Activated naive CD8-positive, alpha-beta T cell treated with anti-CD3 and anti-CD28 coated beads, Interleukin-2, amount 50 U/mL, for 16 hours (primary cell): ENCODE data around the gene CPPED1.
"Not testable (repeated sequence)": the region's sequence is repeated elsewhere in the genome, so short reads cannot be mapped to it uniquely, and the experiment has no call there.

Experiments used
- DNase-seq: peaks from one replicate; pipeline ENCODE4 v3.0.0-alpha.2; 2020; ENCODE audit warnings: low read depth, low spot score

Gene CPPED1

DNA sequence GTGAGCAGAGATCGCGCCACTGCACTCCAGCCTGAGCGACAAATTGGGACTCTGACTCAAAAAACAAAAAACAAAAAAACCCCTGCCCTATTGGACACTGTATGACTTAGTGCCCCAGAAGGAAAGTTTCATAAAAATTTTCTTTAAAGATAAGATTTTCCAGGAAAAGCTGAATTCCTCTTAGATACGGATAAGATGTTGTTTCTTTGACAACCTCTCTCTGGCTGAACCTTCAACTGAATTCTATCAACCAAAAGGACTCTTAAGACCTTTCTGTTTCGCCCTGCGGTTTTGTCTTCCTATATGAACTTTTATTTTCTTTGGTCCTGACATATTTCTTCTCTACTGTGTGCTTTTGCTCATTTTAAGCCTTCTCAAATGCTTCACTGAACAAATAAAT, 35.8 kb downstream of the CPPED1 start:
- no peak for DNase-seq

DNA sequence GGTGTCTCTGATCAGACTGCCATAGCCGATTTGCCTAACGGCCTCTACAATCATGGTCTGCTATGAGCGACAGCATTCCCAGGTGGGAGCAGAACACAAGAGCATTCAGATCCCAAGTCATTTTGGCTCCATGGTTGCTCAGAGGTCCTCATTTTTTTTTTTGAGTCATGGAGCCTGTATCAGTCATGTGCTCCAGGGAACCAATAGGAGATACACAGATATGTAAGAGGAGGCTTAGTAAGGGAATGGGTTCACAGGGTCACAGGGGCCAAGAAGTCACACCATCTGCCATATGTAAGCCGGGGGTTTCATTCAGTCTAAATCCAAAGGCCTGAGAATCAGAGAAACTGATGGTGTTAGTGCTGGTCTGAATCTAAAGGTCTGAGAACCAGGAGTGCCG, 36.8 kb downstream of the CPPED1 start:
- DNase-seq: no peak

DNA sequence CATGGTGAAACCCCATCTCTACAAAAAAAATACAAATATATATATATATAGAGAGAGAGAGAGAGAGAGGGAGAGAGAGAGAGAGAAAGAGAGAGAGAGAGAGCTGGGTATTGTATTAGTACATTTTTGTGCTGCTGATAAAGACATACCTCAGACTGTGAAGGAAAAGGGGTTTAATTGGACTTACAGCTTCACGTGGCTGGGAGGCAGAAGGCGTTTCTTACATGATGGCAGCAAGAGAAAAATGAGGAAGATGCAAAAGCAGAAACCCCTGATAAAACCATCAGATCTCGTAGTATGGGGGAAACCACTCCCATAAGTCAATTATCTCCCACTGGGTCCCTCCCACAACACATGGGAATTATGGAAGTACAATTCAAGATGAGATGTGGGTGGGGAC, 37.5 kb downstream of the CPPED1 start:
- DNase-seq: not testable (repeated sequence)

DNA sequence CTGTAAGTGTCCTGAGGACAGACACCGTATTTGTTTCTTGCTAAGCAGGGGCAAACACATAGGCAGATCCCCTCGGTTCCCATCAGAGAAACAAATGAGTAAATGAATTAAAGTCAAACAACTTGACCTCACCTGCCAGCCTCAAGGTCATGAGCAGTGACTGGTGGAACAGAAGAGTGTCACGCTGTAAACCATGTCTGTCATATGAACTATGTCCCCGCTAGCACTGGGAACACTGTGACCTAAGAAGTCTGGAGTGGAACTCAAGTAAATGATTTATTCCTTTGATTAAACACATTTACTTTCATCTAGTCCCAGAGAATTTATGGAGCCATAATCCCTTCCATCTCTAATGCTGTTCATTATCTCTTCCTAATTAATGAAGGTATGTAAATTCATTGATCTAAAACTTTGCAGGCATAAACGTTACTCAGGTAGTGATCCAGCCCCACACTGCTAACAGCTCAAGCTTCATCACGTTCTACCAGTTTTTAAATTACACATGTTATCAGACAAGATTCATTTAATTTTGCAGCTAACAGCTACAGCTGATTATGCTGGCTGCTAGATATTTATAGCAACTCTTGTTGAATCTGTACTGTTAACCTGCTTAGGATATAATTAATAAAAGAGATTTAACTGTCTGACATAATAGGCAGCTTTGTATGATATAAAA, 38.7 kb downstream of the CPPED1 start:
- DNase-seq: no peak

DNA sequence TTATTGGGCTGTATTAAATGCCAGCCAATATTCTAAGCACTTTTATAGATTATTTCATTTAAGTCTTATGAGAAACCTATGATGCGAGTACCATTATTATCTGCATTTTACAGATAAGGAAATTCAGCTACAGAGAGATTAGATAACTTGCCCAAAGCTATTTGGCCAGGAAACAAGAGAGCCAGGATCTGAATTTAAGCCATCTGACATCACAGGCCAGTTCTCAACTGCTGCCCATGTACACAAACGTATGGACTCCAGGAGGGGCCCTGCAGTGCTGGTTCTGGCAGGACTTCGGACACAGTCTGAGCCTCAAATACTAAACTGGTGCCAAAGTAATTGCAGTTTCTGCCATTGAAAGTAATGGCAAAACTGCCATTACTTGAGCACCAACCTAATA, 40.2 kb downstream of the CPPED1 start:
- no peak for DNase-seq

DNA sequence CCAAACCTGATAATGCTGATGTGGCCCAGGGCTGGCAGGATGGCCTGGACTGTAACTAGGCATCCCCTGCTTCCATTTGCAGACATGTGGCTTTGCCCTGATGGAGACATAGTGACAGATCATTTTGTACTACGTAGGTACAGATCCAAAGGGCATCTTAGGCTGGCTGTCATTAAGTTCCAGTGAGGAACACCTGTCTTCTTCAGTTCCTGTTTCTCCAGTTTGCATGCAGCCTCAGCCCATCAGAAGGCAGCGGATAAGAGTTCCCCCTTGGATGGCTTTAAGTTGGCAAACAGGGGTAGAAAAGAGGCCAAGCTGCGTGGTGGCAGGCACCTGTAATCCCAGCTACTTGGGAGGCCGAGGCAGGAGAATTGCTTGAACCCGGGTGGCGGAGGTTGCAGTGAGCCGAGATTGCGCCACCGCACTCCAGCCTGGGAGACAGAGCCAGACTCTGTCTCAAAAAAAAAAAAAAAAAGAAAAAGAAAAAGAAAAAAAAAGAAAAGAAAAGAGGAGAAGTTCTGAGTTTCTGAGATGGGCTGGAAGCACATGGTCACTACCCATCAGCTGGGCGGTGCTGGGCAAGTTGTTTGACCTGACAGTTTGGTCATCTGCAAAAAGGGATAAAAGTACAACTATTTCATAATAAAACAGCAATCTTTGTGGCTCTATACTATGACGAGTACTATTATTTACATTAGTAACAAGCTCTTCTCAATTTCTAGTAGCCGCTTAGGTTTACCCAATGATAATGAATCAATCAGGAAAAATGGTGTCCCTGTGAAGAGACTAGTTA, 42.7 kb downstream of the CPPED1 start:
- no peak for DNase-seq

DNA sequence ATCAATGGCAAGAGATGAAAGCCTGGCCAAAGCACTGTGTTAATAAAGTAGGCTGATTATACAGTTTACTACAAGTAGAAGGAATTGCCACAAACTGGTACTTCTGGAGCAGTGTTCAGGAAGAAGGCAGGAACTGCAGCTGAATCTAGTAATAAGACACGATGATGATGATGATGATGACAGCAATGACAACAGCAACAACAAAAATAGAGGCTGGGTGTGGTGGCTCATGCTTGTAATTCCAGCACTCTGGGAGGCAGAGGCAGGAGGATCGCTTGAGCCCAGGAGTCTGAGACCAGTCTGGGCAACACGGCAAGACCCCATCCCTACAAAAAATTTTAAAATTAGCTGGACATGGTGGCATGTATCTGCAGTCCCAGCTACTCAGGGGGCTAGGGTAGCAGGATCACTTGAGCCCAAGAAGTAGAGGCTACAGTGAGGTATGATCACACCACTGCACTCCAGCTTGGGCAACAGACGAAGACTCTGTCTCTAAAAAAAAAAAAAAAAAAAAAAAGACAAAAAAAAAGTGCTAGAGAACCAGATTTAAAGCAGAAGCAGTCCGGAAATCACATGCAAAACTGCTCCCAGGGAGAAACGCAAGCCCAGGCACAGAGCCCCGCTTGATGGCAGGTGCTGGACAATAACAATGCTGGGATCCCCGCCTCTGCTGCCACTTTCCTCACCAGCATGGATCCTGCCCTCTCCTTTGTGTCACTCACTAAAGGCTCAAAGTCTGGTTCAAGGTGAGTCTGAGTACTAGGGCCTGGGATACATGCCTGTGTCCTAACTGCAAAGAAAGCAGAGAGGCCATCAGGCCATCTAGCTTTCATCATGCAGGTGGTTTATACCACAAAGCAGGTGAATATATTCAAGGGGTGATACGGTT, 44.8 kb downstream of the CPPED1 start:
- no peak for DNase-seq

DNA sequence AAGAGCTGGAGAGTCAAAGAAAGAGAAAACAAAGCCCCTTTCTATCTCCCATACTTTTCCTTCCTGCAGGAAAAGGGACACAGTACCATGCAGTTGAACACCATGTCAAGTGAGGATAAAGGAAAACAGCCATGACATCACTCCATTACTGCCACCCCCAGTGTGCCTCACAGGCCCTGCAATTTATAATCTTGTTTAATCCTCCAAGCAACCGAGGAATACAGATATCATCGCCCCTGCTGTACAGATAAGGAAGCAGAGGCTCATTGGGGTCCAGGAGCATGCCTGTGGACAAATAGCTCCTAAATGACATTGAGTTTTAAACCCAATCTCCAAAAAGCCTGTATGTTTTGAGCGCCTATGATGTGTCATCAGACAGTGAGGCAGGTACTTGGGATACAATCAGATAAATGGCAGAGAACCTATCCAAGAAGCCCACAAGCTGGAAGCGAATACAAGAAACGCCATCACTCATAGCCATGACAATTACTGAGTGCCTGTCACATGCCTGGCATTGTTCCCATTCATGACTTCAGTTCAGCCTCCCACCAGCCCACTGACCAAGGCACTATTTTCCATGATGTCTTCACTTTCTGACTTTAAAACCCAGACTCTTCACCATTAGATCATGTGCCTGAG, 45.5 kb downstream of the CPPED1 start:
- DNase-seq: no peak

DNA sequence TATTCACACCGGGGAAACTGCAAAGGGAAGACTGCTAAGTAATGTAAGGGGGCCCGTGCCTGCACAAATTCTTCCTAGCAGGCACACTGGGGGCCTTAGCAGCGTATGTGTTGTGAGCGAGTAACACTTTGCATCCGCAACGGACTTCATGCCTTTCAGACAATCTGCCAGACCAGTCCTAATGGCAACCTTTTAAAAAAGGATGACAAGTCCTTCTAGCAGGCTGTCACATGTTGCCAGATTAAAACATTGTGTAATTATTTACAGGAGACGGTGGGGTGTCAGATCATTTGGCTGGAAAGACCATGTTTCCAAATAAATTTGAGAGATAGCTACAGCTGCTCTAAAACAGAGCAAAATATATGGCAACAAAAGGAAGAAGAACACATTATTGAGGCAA, 46.1 kb downstream of the CPPED1 start:
- DNase-seq: no peak

DNA sequence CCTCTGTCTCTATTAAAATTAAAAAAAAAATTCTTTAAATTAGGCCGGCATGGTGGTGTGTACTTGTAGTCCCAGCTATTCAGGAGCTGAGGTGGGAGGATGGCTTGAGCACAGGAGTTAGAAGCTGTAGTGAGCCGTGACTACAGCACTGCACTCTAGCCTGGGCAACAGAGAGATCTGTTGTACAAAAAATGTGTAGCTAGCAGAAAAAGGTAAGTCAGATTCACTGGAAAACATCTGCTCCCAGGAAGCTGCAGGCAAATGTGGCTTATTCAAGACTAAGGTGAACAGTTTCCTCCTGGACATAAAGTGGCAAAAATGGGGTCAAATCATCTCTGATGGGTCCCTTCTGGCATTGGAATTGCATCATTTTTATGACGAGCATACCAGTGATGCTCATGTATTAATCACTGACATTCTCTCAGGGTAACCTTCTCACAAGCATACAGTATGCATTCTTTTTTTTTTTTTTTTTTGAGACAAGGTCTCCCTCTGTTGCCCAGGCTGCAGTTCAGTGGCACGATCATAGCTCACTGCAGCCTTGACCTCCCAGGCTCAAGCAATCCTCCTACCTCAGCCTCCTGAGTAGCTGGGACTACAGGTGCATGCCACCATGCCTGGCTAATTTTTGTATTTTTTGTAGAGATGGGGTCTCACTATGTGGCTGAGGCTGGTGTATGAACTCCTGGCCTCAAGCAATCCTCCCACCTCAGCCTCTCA, 48.7 kb downstream of the CPPED1 start:
- DNase-seq: no peak

DNA sequence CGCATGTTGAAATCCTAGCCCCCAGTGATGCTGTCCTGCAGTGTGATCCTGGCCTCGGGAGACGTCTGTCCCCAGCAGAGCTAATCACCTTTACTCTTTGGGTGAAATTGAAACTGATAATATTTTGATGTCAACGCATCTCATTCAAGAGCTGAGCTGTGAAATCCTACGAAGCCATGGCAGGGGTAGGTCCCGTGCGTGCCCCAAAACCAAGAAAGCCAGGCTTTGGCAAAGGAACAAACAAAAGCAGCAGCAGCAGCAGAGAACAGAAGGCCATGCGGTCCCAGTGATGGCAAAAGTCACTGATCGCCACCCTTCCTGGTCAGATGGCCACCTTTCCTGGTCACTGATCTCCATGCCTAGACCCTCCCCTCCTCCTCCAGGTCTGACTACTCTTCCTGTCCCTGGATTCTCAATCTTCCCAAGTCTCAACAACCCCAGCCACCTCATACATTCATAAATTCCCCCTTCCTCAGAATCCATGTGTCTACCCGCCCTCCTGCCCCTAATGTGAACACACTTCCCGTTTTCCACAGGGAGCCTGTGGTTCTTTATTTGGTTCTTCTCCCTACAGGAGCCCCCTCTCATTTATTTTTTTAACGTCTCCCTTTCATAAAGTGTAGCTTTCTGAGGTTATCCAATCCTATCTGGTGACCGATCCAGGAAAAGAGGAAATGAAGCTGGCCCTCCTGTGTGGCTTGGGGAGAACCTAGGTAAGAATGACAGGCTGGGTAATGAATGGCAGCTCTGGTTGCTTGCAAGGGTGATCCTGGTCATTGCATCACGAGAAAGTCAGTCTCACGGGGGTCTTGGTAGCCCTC, 50.3 kb downstream of the CPPED1 start:
- no peak for DNase-seq

DNA sequence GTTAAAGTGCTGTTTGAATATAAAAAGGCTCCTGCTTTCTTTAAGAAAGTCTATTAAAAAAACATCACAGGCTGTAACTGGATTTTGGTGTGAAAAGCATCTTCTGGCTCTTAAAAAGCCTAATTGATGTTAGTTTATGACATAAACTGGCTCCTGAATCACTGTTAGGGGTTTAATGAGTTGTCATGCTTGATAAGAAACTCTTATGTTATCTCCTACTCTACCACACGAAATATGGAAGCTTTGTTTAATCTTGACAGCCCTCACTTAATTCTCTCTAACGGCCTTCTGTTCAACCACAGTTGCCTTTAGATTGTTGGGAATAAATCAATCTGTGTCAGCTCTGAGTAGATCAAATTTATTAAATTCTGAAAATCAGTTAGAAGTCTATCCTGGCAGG, 51.5 kb downstream of the CPPED1 start:
- no peak for DNase-seq

DNA sequence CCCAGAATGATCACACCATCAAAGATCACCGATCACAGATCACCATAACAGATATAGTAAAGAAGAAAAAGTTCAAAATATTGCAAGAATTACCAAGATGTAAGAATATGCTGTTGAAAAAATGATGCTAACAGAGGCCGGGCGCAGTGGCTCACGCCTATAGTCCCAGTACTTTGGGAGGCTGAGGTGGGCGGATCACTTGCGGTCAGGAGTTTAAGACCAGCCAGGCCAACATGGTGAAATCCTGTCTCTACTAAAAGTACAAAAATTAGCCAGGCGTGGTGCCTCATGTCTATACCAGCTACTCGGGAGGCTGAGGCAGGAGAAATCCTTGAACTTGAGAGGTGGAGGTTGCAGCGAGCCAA, 53.2 kb downstream of the CPPED1 start:
- no peak for DNase-seq

DNA sequence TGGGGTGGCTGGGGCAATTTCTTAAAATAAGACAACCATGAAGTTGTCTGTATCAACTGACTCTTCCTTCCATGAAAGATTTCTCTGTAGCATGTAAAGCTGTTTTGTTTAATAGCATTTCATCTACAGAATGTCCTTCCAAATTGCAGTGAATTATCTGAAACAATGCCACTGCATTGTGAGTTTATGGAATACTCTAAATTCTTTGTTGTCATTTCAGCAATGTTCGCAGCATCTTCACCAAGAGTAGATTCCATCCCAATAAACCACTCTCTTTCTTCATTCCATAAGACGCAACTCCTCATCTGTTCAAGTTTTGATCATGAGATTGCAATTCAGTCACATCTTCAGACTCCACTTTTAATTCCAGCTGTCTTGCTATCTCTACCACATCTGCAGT, 54.6 kb downstream of the CPPED1 start:
- no peak for DNase-seq

DNA sequence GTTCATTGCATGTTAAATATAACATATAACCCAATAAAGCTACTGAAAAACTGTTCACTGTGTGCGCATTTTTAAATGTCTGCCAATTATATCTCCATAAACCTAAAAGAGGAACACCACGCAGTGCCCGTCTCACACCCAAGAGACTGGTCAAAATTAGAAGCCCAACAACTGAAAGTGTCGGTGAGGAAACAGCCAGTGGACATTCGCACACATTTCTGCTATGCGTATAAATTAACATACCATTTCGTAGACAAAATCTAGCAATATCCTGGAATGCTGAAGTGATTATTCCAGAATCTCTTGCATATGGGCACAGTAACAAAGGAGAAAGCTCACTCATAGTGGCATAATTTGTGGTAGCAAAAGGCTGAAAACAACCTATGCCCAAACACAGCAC, 55.9 kb downstream of the CPPED1 start:
- no peak for DNase-seq

DNA sequence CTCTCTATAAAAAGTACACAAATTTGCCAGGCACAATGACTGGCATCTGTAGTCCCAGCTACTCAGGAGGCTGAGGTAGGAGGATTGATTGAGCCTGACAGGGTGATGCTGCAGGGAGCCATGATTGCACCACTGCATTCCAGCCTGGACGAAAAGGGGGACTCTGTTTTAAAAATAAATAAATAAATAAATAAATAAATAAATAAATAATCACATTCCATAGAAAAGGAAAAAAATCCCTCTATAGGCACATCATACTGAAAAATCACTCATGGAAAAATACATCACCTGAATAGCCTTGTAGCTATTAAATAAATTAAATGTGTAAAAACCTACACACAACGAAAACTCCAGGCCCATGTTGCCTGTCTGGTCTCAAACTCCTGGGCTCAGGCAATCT, 56.4 kb downstream of the CPPED1 start:
- DNase-seq: no peak

DNA sequence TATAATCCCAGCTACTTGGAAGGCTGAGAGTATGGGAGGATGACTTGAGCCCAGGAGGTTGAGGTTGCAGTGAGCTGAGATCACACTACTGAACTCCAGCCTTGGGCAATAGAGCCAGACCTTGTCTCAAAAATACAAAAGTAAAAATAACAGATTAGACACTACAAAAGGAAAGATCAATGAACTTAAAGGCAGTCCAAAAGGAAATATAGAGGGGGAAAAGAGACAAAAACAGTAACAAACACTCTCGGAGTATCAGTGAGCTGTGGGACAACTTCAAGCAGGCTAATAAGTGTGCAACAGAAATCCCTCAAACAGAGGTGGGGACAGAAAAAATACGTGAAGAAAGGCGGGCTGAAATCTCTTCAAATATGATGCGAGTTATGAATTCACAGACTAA, 58.8 kb downstream of the CPPED1 start:
- no peak for DNase-seq

DNA sequence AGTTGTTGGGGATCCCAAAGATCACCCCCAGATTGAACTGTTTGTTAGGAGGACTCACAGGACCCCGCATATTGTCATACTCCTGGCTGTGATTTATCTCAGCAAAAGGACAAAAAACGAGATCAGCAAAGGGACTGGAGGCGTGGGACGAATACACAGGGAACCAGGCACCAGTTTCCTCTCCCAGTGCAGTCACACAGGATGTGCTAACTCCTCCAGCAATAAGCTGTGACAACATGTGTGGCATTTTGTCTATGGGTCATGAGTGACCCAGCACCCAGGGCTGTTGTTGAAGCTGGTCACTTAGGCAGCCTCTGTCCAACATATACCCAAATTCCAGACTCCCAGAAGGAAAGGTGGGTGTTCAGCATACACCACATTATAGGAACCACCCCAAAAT, 60.9 kb downstream of the CPPED1 start:
- DNase-seq: no peak

DNA sequence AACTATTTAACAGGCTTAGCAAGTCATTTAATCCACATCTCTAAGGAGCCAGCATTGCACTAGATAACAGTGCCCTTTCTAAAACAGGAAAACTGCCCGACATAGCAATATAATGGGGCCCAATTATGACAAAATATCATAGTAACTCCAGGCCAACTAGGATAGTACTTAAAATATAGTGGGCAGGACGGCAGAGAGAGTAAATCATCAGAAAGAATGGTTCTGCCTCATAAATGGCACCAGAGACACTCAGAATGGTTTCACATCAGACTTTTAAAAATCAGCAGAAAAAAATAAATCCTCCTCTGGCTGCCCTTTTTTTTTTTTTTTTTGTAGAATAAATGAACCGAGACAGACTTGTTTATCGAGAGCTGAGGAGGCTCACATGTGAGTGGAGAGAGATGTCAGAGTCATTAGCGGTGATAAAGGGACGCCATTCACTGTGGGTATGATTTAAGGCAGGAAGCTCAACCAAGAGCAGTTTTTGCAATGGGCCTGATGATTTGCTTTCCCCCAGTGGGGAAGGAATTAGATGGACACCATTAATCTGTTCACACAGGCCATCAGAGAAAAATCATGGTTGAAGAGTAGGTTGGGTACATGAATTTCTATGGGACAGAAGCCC, 62.6 kb downstream of the CPPED1 start:
- no peak for DNase-seq

DNA sequence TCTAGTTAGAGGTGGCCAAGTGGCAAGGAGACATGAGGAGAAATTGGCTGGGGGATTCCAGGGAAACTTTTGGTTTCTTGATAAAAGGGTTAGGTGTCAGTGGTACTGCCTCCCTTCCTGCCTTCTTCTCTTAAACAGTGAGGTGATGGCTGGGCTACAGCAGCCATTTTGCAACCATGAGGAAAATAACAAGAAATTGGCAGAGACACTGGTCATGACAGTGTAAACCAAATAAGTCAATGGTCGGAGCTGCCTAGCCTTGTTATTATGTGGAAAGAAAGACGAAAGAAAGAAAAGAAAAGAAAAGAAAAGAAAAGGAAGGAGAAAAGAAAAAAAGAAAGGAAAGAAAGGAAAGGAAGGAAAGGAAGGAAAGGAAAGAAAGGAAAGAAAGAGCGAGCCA, 63.9 kb downstream of the CPPED1 start:
- no peak for DNase-seq
